Epithelial cell of prostate (primary cell): Measurements from ENCODE around the gene B9D1.
A peak's percentile ranks its signal among the peaks of the same experiment; 100 is the strongest.

Experiments
- DNase-seq: peaks from one replicate; pipeline ENCODE4 v3.0.0-alpha.2; 2011; ENCODE audit warnings: low read depth, low spot score
- H3K27ac ChIP-seq: fragments of 450-650 bp; 2 replicates; pipeline ENCODE4 v1.5.1; 2017; ENCODE audit warnings: mild to moderate bottlenecking

Gene B9D1

GRCh38 chr17:19327031-19327783 lies 35.3 kb downstream of the B9D1 start:
- peak; percentile 77 for DNase-seq

GRCh38 chr17:19325542-19325941 lies 37.0 kb downstream of the B9D1 start:
- peak overlapping the region; percentile 77 for H3K27ac ChIP-seq
- DNase-seq: no peak

More at GRCh38 chr17:19327031-19327783, 35.3 kb downstream of the B9D1 start:
- peak overlapping the region; percentile 77 for H3K27ac ChIP-seq

GRCh38 chr17:19322861-19323260 lies 39.7 kb downstream of the B9D1 start:
- no peak for DNase-seq

GRCh38 chr17:19322129-19322505 lies 40.4 kb downstream of the B9D1 start:
- no peak for DNase-seq
- H3K27ac ChIP-seq: no peak overlapping the region

More at GRCh38 chr17:19322861-19323260, 39.7 kb downstream of the B9D1 start:
- no peak overlapping the region for H3K27ac ChIP-seq

GRCh38 chr17:19321481-19322128 lies 40.9 kb downstream of the B9D1 start:
- no peak for DNase-seq
- no peak overlapping the region for H3K27ac ChIP-seq

GRCh38 chr17:19320876-19321275 lies 41.6 kb downstream of the B9D1 start:
- no peak overlapping the region for H3K27ac ChIP-seq
- DNase-seq: no peak

- H3K27ac ChIP-seq: no peak overlapping the region
- no peak for DNase-seq
Measured at GRCh38 chr17:19319771-19320505, 42.6 kb downstream of the B9D1 start.

GRCh38 chr17:19318611-19319010 lies 43.9 kb downstream of the B9D1 start:
- H3K27ac ChIP-seq: no peak overlapping the region
- no peak for DNase-seq

- no peak for DNase-seq
Measured at GRCh38 chr17:19317359-19318095, 45.0 kb downstream of the B9D1 start.

GRCh38 chr17:19316761-19317358 lies 45.7 kb downstream of the B9D1 start:
- H3K27ac ChIP-seq: no peak overlapping the region
- DNase-seq: no peak

More at GRCh38 chr17:19317359-19318095, 45.0 kb downstream of the B9D1 start:
- H3K27ac ChIP-seq: no peak overlapping the region

- no peak for DNase-seq
- no peak overlapping the region for H3K27ac ChIP-seq
Measured at GRCh38 chr17:19315104-19315503, 47.4 kb downstream of the B9D1 start.

- no peak for DNase-seq
- H3K27ac ChIP-seq: no peak overlapping the region
Measured at GRCh38 chr17:19313746-19314651, 48.5 kb downstream of the B9D1 start.

- no peak overlapping the region for H3K27ac ChIP-seq
Measured at GRCh38 chr17:19313066-19313745, 49.3 kb downstream of the B9D1 start.

GRCh38 chr17:19312406-19312805 lies 50.1 kb downstream of the B9D1 start:
- no peak overlapping the region for H3K27ac ChIP-seq
- no peak for DNase-seq

More at GRCh38 chr17:19313066-19313745, 49.3 kb downstream of the B9D1 start:
- no peak for DNase-seq

- no peak overlapping the region for H3K27ac ChIP-seq
- no peak for DNase-seq
Measured at GRCh38 chr17:19311421-19312215, 50.9 kb downstream of the B9D1 start.

- no peak overlapping the region for H3K27ac ChIP-seq
Measured at GRCh38 chr17:19311016-19311415, 51.5 kb downstream of the B9D1 start.

GRCh38 chr17:19310151-19310550 lies 52.4 kb downstream of the B9D1 start:
- DNase-seq: no peak
- no peak overlapping the region for H3K27ac ChIP-seq

More at GRCh38 chr17:19311016-19311415, 51.5 kb downstream of the B9D1 start:
- no peak for DNase-seq

GRCh38 chr17:19309701-19310100 lies 52.8 kb downstream of the B9D1 start:
- H3K27ac ChIP-seq: no peak overlapping the region
- no peak for DNase-seq
